Breast epithelium (tissue), 3 donors: ENCODE results near the gene SUGP1.

Source experiments
- POLR2A ChIP-seq: fragments of 450-650 bp; IDR thresholded peaks from one replicate; pipeline ENCODE4 v1.6.1; 2016; ENCODE audit warnings: antibody characterized with exemption, mild to moderate bottlenecking, moderate library complexity
- TF ChIP-seq, protein P1 (sequence below), 3 donors: fragments of 450-650 bp; IDR thresholded peaks; one replicate each; pipeline ENCODE4 v1.5.1; 2016 to 2017; ENCODE audit warnings: antibody characterized with exemption in 3 of 3, mild to moderate bottlenecking in 3 of 3, moderate library complexity in 3 of 3

DNA sequence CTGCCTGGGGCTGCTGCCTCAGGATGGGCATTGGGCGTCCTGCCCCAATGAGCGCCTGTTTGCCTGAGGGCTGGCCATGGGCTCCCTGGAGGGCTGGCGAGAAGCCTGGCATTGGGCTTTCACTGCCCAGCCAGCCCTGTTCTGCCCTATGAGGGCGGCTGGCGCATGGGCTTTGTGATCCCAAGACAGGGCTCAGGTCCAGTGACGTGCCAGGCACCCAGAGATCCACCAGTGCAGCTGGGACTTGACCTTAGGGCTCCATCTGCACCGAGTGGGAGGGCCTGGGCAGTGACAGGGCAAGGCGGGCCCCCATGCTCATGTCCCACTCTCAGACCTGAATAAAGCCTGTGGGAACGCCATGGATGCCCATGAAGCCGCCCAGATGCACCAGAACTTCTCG lies 34.6 kb upstream of the SUGP1 start:
- TF ChIP-seq POLR2A: no peak
- TF ChIP-seq, protein P1, sequence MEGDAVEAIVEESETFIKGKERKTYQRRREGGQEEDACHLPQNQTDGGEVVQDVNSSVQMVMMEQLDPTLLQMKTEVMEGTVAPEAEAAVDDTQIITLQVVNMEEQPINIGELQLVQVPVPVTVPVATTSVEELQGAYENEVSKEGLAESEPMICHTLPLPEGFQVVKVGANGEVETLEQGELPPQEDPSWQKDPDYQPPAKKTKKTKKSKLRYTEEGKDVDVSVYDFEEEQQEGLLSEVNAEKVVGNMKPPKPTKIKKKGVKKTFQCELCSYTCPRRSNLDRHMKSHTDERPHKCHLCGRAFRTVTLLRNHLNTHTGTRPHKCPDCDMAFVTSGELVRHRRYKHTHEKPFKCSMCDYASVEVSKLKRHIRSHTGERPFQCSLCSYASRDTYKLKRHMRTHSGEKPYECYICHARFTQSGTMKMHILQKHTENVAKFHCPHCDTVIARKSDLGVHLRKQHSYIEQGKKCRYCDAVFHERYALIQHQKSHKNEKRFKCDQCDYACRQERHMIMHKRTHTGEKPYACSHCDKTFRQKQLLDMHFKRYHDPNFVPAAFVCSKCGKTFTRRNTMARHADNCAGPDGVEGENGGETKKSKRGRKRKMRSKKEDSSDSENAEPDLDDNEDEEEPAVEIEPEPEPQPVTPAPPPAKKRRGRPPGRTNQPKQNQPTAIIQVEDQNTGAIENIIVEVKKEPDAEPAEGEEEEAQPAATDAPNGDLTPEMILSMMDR (IDR thresholded peaks at IDR 0.05): no peak
